ENCODE results near the gene SLC7A6. TPM values are rescaled to one million over a fixed set of nuclear protein-coding genes. Genes with fewer than 3 reads are reported as not detected.

The SLC7A6 gene
- total RNA-seq, 1 experiment from 2014 or later: 28.5 TPM

- peaks cover 4% of the 10 kb centered on the region; the same call in 1 of the 2 replicates for H4K20me1 ChIP-seq (ENCODE audit: insufficient read depth)
- RAD21 ChIA-PET (ENCODE audit: low non-redundant PET in 1 of 2, low total read pairs in 2 of 2, uncharacterized antibody in 2 of 2, unreplicated experiment in 2 of 2): no interaction called here
Measured at GRCh38 chr16:68238029-68238345, 26.3 kb upstream of the SLC7A6 start.

More at GRCh38 chr16:68238029-68238345, 26.3 kb upstream of the SLC7A6 start:
- intact Hi-C loops (cut with micrococcal nuclease): loop anchor here (10.0 kb wide), 1 partner anchor 713 kb away; the partner anchor contains the start of gene RIPOR1
- BruUV-seq (replicated peaks): TSS peak; percentile 67
- no peak for DNase-seq (ENCODE audit: low read depth, low spot score)
- peaks cover 0 to 5% of the 10 kb centered on the region in 2 experiments; a peak in 1 of 4 replicates for H3K36me3 ChIP-seq (ENCODE audit: control insufficient read depth in 1 of 2, insufficient read depth in 2 of 2, low read length in 2 of 2)
- H3K9me3 ChIP-seq (ENCODE audit: control insufficient read depth in 1 of 2, insufficient read depth in 1 of 2, low read depth in 1 of 2, low read length in 2 of 2): no peaks in the 10 kb centered on the region
- ChIA-PET CTCF (interaction anchor here (0.7 to 4.3 kb wide), 4 partner anchors 11 to 144 kb away, joined by 4 to 14 read pairs (median 4); partner anchors contain the start of gene SLC7A6), POLR2A (interaction anchor here (0.7 to 1.4 kb wide), 4 partner anchors 14 to 47 kb away, joined by 3 to 4 read pairs (median 3); no protein-coding TSS in a partner anchor)
- peaks cover 29 to 47% of the 10 kb centered on the region in 2 experiments for H3K4me1 ChIP-seq (ENCODE audit: control insufficient read depth in 1 of 2, insufficient read depth in 2 of 2, low read length in 2 of 2)
- peak overlapping the region; percentile 49 to 59 for H3K4me3 ChIP-seq (replicated peaks in 1 of 2; ENCODE audit: low read depth in 1 of 2, low read length in 2 of 2)
- H3K9me2 ChIP-seq (ENCODE audit: insufficient read depth): no peaks in the 10 kb centered on the region
- H3K27ac ChIP-seq (ENCODE audit: low read depth, low read length): peak overlapping the region; percentile 75
- H3K27me3 ChIP-seq (ENCODE audit: insufficient read depth, low read length): no peaks in the 10 kb centered on the region
- TF ChIP-seq CEBPB (IDR thresholded peaks at IDR 0.05; ENCODE audit: low read depth) (no peak), YY1 (IDR thresholded peaks at IDR 0.05; ENCODE audit: extremely low read depth, insufficient replicate concordance, low read depth, low read length) (no peak), EGR1 (IDR thresholded peaks at IDR 0.05; ENCODE audit: low read depth) (no peak), REST (IDR thresholded peaks at IDR 0.05; ENCODE audit: low read depth) (no peak), ZFX (IDR thresholded peaks at IDR 0.05) (no peak), POLR2A (IDR thresholded peaks at IDR 0.05; ENCODE audit: borderline replicate concordance, extremely low read depth, insufficient read depth, insufficient read length) (no peak), MAX (IDR thresholded peaks at IDR 0.05) (no peak), SRF (IDR thresholded peaks at IDR 0.05; ENCODE audit: low read depth) (no peak), RAD21 (IDR thresholded peaks at IDR 0.05; ENCODE audit: low read depth) (no peak), ZBTB33 (IDR thresholded peaks at IDR 0.05; ENCODE audit: extremely low read depth, insufficient replicate concordance, low read length) (no peak), ATF3 (IDR thresholded peaks at IDR 0.05) (no peak), JUND (IDR thresholded peaks at IDR 0.05) (no peak), SIN3A (IDR thresholded peaks at IDR 0.05; ENCODE audit: low read depth) (no peak)
- no peak overlapping the region for H2AFZ ChIP-seq (ENCODE audit: low read depth, low read length, poor library complexity, severe bottlenecking)
- peak overlapping the region; percentile 97 for H3K4me2 ChIP-seq (ENCODE audit: low read length)
- H3K79me2 ChIP-seq (ENCODE audit: insufficient read depth, low read length): peaks cover 32% of the 10 kb centered on the region
- no peak; the same call in 1 of the 2 replicates for ATAC-seq
- peak overlapping the region; percentile 98 for H3K9ac ChIP-seq (ENCODE audit: low read length)

Measured in HCT116 (cell line).